ENCODE results near the gene CHMP3. TPM values are rescaled to one million over a fixed set of nuclear protein-coding genes. Genes with fewer than 3 reads are reported as not detected.

The CHMP3 gene
- total and polyA plus RNA-seq, 2 of the 13 experiments (the other 11 are each of a cell fraction or from before 2014, with no cell fraction given): 64.1 to 114 TPM

GRCh38 chr2:86556508-86556907 is 6.7 kb downstream of the CHMP3 start (continued):
- TF ChIP-seq ZNF609 (CRISPR knock-in tag; IDR thresholded peaks at IDR 0.05; ENCODE audit: borderline replicate concordance): peak; percentile 89; the same call in 1 of the 2 replicates
- no peak for TF ChIP-seq HNRNPUL1 (IDR thresholded peaks at IDR 0.05; ENCODE audit: low read depth, low read length)
- TF ChIP-seq ZNF749 (CRISPR knock-in tag; IDR thresholded peaks at IDR 0.05; ENCODE audit: borderline replicate concordance): no peak
- peak; percentile 35; the same call in 1 of the 2 replicates for TF ChIP-seq ARID4A (CRISPR knock-in tag; IDR thresholded peaks at IDR 0.05; ENCODE audit: borderline replicate concordance)
- no peak for TF ChIP-seq BRD4 (CRISPR knock-in tag; IDR thresholded peaks at IDR 0.05)
- no peak for TF ChIP-seq CENPBD1 (CRISPR knock-in tag; IDR thresholded peaks at IDR 0.05; ENCODE audit: borderline replicate concordance, low read depth)
- TF ChIP-seq ETV5 (CRISPR knock-in tag; IDR thresholded peaks at IDR 0.05; ENCODE audit: borderline replicate concordance): peak; percentile 57; the same call in 1 of the 2 replicates
- 0 out of 2 replicates have a peak, but pooled peaks have one; percentile 16 for TF ChIP-seq SMAD3 (CRISPR knock-in tag; IDR thresholded peaks at IDR 0.05)
- TF ChIP-seq REL (CRISPR knock-in tag; conservative IDR thresholded peaks at IDR 0.05): no peak
- TF ChIP-seq ZNF430 (CRISPR knock-in tag; IDR thresholded peaks at IDR 0.05): no peak
- peak; percentile 94 for TF ChIP-seq ARID5B (CRISPR knock-in tag; IDR thresholded peaks at IDR 0.05)
- peak; percentile 66 for TF ChIP-seq ZSCAN9 (CRISPR knock-in tag; IDR thresholded peaks at IDR 0.05; ENCODE audit: borderline replicate concordance)
- peak; percentile 65; the same call in 1 of the 2 replicates for TF ChIP-seq RFXAP (CRISPR knock-in tag; IDR thresholded peaks at IDR 0.05; ENCODE audit: borderline replicate concordance)
- TF ChIP-seq TRAFD1 (CRISPR knock-in tag; IDR thresholded peaks at IDR 0.05; ENCODE audit: borderline replicate concordance): no peak

Data from HepG2 (cell line).